Ovary (tissue), 3 donors: ENCODE results near the gene AQP3.

Experiments
- POLR2A ChIP-seq: fragments of 450-650 bp; IDR thresholded peaks from one replicate; pipeline ENCODE4 v1.6.1; 2017; ENCODE audit warnings: antibody characterized with exemption, mild to moderate bottlenecking, moderate library complexity
- TF ChIP-seq, protein P1 (sequence below), 3 donors: fragments of 450-650 bp in 2 of 3; fragments of 200-600 bp in 1 of 3; IDR thresholded peaks; one replicate each; pipeline versions ENCODE4 v1.5.1 to v1.8.0; 2016 to 2022; ENCODE audit warnings: antibody characterized with exemption in 3 of 3, mild to moderate bottlenecking in 1 of 3
- donor health status: DM: no; HTN: no; CAD: no.

DNA sequence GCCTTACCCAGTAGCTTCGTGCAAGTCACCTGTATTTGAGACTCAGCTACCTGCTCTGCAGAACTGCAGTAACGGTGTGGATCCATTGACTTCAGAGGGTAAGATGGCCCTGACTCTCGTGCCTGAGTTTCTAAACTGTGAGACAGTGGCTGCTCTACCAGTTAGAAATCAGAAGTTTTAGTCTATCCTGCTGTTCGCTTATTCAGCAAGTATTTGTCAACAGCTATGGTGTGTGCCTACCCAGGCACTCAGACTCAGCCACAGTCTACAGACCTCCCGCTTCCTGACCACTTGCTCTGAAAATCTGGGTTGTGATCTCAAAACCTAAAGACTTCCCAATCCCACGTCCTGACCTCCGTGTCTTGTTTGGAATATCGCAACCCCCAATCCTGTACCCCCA, 13.5 kb downstream of the AQP3 start:
- TF ChIP-seq, protein P1, sequence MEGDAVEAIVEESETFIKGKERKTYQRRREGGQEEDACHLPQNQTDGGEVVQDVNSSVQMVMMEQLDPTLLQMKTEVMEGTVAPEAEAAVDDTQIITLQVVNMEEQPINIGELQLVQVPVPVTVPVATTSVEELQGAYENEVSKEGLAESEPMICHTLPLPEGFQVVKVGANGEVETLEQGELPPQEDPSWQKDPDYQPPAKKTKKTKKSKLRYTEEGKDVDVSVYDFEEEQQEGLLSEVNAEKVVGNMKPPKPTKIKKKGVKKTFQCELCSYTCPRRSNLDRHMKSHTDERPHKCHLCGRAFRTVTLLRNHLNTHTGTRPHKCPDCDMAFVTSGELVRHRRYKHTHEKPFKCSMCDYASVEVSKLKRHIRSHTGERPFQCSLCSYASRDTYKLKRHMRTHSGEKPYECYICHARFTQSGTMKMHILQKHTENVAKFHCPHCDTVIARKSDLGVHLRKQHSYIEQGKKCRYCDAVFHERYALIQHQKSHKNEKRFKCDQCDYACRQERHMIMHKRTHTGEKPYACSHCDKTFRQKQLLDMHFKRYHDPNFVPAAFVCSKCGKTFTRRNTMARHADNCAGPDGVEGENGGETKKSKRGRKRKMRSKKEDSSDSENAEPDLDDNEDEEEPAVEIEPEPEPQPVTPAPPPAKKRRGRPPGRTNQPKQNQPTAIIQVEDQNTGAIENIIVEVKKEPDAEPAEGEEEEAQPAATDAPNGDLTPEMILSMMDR (IDR thresholded peaks at IDR 0.05): no peak
- TF ChIP-seq POLR2A: no peak
